ENCODE measurements around the gene PALD1. TPM values are rescaled to one million over a fixed set of nuclear protein-coding genes. Genes with fewer than 3 reads are reported as not detected.

The PALD1 gene
- total and polyA plus RNA-seq, 9 of the 15 experiments (the other 6 are each of a cell fraction or from before 2014, with no cell fraction given), result 0.03 to 0.29 (median 0.09) TPM; not detected in 2

- Histone ChIP-seq H3K27ac (ENCODE audit: extremely low read depth, low read depth, low read length) (peak overlapping the region; percentile 69; the same call in 2 of the 3 replicates), H3K36me3 (ENCODE audit: control insufficient read depth, insufficient read depth, low read length) (no peaks in the 10 kb centered on the region), H2AFZ (ENCODE audit: low read depth, low read length) (peak overlapping the region; percentile 89), H3K9me1 (ENCODE audit: control insufficient read depth, insufficient read depth, low read length) (peaks cover 4% of the 10 kb centered on the region), H3K4me1 (replicated peaks in 1 of 2; ENCODE audit: control insufficient read depth in 2 of 2, insufficient read depth in 2 of 2, low read length in 2 of 2) (peaks cover 34 to 52% of the 10 kb centered on the region in 2 experiments), H3K27me3 (ENCODE audit: control insufficient read depth in 2 of 2, insufficient read depth in 2 of 2, low read length in 2 of 2) (no peaks in the 10 kb centered on the region), H3K4me3 (no peak overlapping the region), H3K9ac (ENCODE audit: insufficient read depth in 1 of 2, low read depth in 2 of 2, low read length in 2 of 2) (peak overlapping the region in 1 of 2 experiments; percentile 14; a peak in 2 of 4 replicates), H3K79me2 (ENCODE audit: control insufficient read depth, insufficient read depth, low read length) (no peaks in the 10 kb centered on the region), H4K20me1 (replicated peaks; ENCODE audit: control insufficient read depth, insufficient read depth, low read length) (no peaks in the 10 kb centered on the region), H3K4me2 (ENCODE audit: insufficient read depth, low read length) (peak overlapping the region; percentile 47), H3K9me3 (replicated peaks; ENCODE audit: control insufficient read depth, insufficient read depth, low read depth, low read length) (no peaks in the 10 kb centered on the region)
- in situ Hi-C loops (cut with MboI), result no loop called here
- no TSS peak for BruUV-seq (replicated peaks)
- DNase-seq (ENCODE audit: extremely low read depth in 1 of 4, low spot score in 3 of 4) (peak in 3 of 4 experiments; percentile 41 to 76 (median 73)), ATAC-seq (peak; percentile 41), FAIRE-seq (peak; percentile 63)
- intact Hi-C loops (cut with micrococcal nuclease), result loop anchor here (2.0 to 5.0 kb wide), 2 partner anchors 20 to 39 kb away; no protein-coding TSS in a partner anchor
- CTCF ChIA-PET (ENCODE audit: low intra/inter-chr PET ratio), result no interaction called here
- POLR2A ChIA-PET, result interaction anchor here (1.0 kb wide), 1 partner anchor 11 kb away, joined by 5 read pairs; no protein-coding TSS in a partner anchor
- 7% methylated on average over 7 of the region's 7 CpGs for WGBS (ENCODE audit: insufficient coverage, low coverage, missing lambda C conversion rate)
- peak in 1 of 2 experiments; percentile 26; a peak in 1 of 4 replicates for TF ChIP-seq TRIM24 (IDR thresholded peaks at IDR 0.05)
- no peak for TF ChIP-seq HMG20B (CRISPR knock-in tag; IDR thresholded peaks at IDR 0.05)
- peak; percentile 72; the same call in 1 of the 2 replicates for TF ChIP-seq NBN (IDR thresholded peaks at IDR 0.05; ENCODE audit: low read depth)
- peak; percentile 83 for TF ChIP-seq EGR1 (conservative IDR thresholded peaks at IDR 0.05)
- TF ChIP-seq KLF13 (tag; IDR thresholded peaks at IDR 0.05; ENCODE audit: borderline replicate concordance, low read depth), result peak; percentile 51; the same call in 1 of the 2 replicates
- TF ChIP-seq MAZ (CRISPR knock-in tag; conservative IDR thresholded peaks at IDR 0.05 in 1 of 2, IDR thresholded peaks at IDR 0.05 in 1 of 2), result peak; percentile 40 to 54; a peak in 3 of 4 replicates
- no peak for TF ChIP-seq TAF1 (IDR thresholded peaks at IDR 0.05; ENCODE audit: control insufficient read depth, extremely low read depth, insufficient read depth, low read length, severe bottlenecking)
- no peak for TF ChIP-seq ZFP30 (CRISPR knock-in tag; IDR thresholded peaks at IDR 0.05; ENCODE audit: borderline replicate concordance)
- TF ChIP-seq ATF4 (CRISPR knock-in tag; IDR thresholded peaks at IDR 0.05), result peak; percentile 8; the same call in 1 of the 2 replicates
- TF ChIP-seq MTA3 (IDR thresholded peaks at IDR 0.05; ENCODE audit: borderline replicate concordance), result 0 out of 2 replicates have a peak, but pooled peaks have one; percentile 53
- peak; percentile 35; the same call in 1 of the 2 replicates for TF ChIP-seq EP400 (IDR thresholded peaks at IDR 0.05)
- TF ChIP-seq ZSCAN29 (IDR thresholded peaks at IDR 0.05), result no peak
- TF ChIP-seq CREB3 (tag; conservative IDR thresholded peaks at IDR 0.05; ENCODE audit: low read depth), result peak; percentile 59; the same call in 1 of the 2 replicates
- TF ChIP-seq MAFG (tag; conservative IDR thresholded peaks at IDR 0.05), result no peak
- 0 out of 2 replicates have a peak, but pooled peaks have one; percentile 38 for TF ChIP-seq GATAD2A (IDR thresholded peaks at IDR 0.05)
- TF ChIP-seq JUN (IDR thresholded peaks at IDR 0.05; ENCODE audit: borderline replicate concordance, low read depth, low read length), result peak; percentile 67
- no peak for TF ChIP-seq JUN (CRISPR knock-in tag; IDR thresholded peaks at IDR 0.05; ENCODE audit: borderline replicate concordance)
- TF ChIP-seq HLTF (IDR thresholded peaks at IDR 0.05), result 0 out of 2 replicates have a peak, but pooled peaks have one; percentile 59
- TF ChIP-seq MAFK (IDR thresholded peaks at IDR 0.05; ENCODE audit: low read length), result peak; percentile 6; the same call in 1 of the 2 replicates
Observed at GRCh38 chr10:70578371-70578947, 99.9 kb downstream of the PALD1 start.
